IPS-15b (cell line): Measurements from ENCODE around the gene CD200R1L.

Experiments
- H3K27me3 ChIP-seq: one replicate; pipeline ENCODE4 v1.6.1; 2013; ENCODE audit warnings: low read length; ENCODE audit not compliant: control insufficient read depth, insufficient read depth
- H3K36me3 ChIP-seq: one replicate; pipeline ENCODE4 v1.6.1; 2013; ENCODE audit warnings: low read length; ENCODE audit not compliant: control insufficient read depth, insufficient read depth
- H3K4me1 ChIP-seq: one replicate; pipeline ENCODE4 v1.6.1; 2013; ENCODE audit warnings: mild to moderate bottlenecking, low read length; ENCODE audit not compliant: control insufficient read depth, insufficient read depth
- H3K4me3 ChIP-seq: one replicate; pipeline ENCODE4 v1.5.1; 2013; ENCODE audit warnings: low read depth, low read length
- H3K9ac ChIP-seq: one replicate; pipeline ENCODE4 v1.6.1; 2013; ENCODE audit warnings: low read depth, mild to moderate bottlenecking, low read length
- H3K9me3 ChIP-seq: one replicate; pipeline ENCODE4 v1.6.1; 2013; ENCODE audit warnings: mild to moderate bottlenecking, low read length; ENCODE audit not compliant: control insufficient read depth, insufficient read depth

CD200R1L gene

DNA sequence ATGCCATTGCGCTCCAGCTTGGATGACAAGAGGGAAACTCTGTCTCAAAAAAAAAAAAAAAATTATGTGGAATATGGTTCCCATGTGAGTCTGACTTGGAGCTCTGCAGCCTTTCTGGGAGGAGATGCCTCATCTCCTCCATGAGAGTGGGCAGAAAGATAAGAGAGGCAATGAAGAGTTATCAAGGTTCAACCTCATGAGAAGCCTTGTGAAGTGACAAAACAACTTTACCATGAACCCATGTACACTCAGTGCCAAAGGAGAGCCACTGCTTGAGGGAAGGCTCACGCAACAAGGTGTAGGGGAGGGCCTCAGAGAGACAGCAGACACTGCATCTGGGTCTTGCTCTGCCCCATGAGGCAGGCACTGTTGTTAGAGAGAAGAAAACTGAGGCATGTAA is 75.7 kb downstream of the CD200R1L start:
- Histone ChIP-seq H3K4me1 (no peaks in the 10 kb centered on the region), H3K36me3 (no peaks in the 10 kb centered on the region), H3K9ac (no peak overlapping the region), H3K4me3 (no peak overlapping the region), H3K9me3 (no peaks in the 10 kb centered on the region), H3K27me3 (no peaks in the 10 kb centered on the region)

- Histone ChIP-seq H3K4me3 (no peak overlapping the region), H3K9ac (no peak overlapping the region), H3K27me3 (no peaks in the 10 kb centered on the region), H3K36me3 (no peaks in the 10 kb centered on the region), H3K4me1 (no peaks in the 10 kb centered on the region), H3K9me3 (no peaks in the 10 kb centered on the region)
These were observed 76.5 kb downstream of the CD200R1L start for GRCh38 chr3:112770032-112770626.

- H3K4me1 ChIP-seq, result no peaks in the 10 kb centered on the region
- no peak overlapping the region for H3K9ac ChIP-seq
- no peaks in the 10 kb centered on the region for H3K36me3 ChIP-seq
- no peaks in the 10 kb centered on the region for H3K27me3 ChIP-seq
- no peaks in the 10 kb centered on the region for H3K9me3 ChIP-seq
- no peak overlapping the region for H3K4me3 ChIP-seq
These were observed 77.2 kb downstream of the CD200R1L start for GRCh38 chr3:112769286-112769978.

GRCh38 chr3:112767777-112768176 is 78.9 kb downstream of the CD200R1L start:
- no peaks in the 10 kb centered on the region for H3K4me1 ChIP-seq

GRCh38 chr3:112767177-112767576 is 79.5 kb downstream of the CD200R1L start:
- no peaks in the 10 kb centered on the region for H3K4me1 ChIP-seq
- no peaks in the 10 kb centered on the region for H3K36me3 ChIP-seq
- H3K9ac ChIP-seq, result no peak overlapping the region
- no peaks in the 10 kb centered on the region for H3K27me3 ChIP-seq
- no peak overlapping the region for H3K4me3 ChIP-seq
- no peaks in the 10 kb centered on the region for H3K9me3 ChIP-seq

More at GRCh38 chr3:112767777-112768176, 78.9 kb downstream of the CD200R1L start:
- no peaks in the 10 kb centered on the region for H3K27me3 ChIP-seq
- no peak overlapping the region for H3K9ac ChIP-seq
- no peaks in the 10 kb centered on the region for H3K9me3 ChIP-seq
- H3K4me3 ChIP-seq, result no peak overlapping the region
- H3K36me3 ChIP-seq, result no peaks in the 10 kb centered on the region
